Measurements from ENCODE around the gene SRRM1. TPM values are rescaled to one million over a fixed set of nuclear protein-coding genes. Genes with fewer than 3 reads are reported as not detected.
A peak's percentile ranks its signal among the peaks of the same experiment; 100 is the strongest.

The SRRM1 gene, protein sequence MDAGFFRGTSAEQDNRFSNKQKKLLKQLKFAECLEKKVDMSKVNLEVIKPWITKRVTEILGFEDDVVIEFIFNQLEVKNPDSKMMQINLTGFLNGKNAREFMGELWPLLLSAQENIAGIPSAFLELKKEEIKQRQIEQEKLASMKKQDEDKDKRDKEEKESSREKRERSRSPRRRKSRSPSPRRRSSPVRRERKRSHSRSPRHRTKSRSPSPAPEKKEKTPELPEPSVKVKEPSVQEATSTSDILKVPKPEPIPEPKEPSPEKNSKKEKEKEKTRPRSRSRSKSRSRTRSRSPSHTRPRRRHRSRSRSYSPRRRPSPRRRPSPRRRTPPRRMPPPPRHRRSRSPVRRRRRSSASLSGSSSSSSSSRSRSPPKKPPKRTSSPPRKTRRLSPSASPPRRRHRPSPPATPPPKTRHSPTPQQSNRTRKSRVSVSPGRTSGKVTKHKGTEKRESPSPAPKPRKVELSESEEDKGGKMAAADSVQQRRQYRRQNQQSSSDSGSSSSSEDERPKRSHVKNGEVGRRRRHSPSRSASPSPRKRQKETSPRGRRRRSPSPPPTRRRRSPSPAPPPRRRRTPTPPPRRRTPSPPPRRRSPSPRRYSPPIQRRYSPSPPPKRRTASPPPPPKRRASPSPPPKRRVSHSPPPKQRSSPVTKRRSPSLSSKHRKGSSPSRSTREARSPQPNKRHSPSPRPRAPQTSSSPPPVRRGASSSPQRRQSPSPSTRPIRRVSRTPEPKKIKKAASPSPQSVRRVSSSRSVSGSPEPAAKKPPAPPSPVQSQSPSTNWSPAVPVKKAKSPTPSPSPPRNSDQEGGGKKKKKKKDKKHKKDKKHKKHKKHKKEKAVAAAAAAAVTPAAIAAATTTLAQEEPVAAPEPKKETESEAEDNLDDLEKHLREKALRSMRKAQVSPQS
- total RNA-seq: 100 to 1,000 TPM; 294 TPM

DNA sequence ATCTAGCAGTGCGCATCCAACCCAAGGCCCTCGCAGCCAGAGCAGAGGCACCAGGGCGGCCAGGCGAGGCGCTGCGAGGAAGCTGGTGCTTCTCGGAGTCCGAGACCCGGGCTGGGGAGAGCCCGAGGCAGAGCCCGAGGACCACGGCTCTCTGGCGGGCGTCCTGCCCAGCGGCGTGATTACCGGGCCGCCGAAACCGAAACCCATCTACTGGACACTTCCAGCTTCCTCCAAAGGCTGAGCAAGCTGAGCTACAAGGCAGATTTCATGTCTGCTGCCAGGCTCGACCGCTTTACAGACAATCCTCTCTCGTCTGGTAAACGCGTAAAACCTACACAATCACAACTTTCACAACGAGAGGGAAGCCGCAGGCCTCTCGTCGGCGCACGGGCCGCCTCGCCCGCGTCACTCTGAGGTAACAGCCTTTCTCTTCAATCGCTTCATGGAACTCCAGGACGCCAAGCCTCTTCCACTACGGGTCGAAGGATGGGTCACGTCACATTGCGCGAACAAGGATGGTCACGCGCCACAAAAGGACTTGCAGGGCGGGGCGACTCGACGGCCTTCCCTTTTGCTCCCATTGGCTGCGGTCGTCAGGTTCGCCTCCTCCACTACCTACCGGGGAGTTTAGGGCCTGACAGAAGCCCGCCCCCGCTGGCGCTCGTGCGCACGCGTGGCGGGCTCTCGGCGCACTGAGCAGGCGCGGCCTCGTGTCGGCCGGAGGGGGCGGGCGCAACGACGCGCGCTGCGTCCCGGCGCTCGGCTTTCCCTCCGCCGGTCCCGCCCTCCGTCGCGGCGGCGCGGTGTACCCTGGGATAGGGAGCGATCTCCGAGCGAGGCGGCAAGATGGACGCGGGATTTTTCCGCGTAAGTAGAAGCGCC lies at the start of gene SRRM1:
Gene SRRM1 (plus strand): TSS at position 822 of the 882 bp plus-strand sequence. CDS start 25 bp downstream, at position 847.
- no peaks in the 10 kb centered on the region for H3K9me3 Mint-ChIP-seq
- H3K27ac Mint-ChIP-seq: peak within 1 kb of the TSS; percentile 96
- H3K36me3 Mint-ChIP-seq: peaks cover 34% of the 10 kb centered on the region
- H3K4me1 Mint-ChIP-seq: peaks cover 42% of the 10 kb centered on the region
- H3K27me3 Mint-ChIP-seq: no peaks in the 10 kb centered on the region
- H3K4me3 Mint-ChIP-seq: peak within 1 kb of the TSS; percentile 83
- DNase-seq: peak; percentile 99

DNA sequence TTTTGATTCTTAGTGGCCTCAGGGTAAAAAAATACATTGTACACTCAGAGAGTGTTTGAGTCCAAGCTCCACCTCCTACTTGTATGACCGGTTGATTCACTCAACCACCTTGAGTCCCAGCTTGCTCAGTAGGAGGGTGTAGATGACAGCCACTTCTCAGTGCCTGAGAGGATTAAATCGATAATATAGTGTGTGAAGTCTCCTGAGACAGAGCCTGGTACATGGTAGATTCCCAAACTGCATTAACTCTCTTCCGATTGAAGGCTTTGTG lies 48.8 kb upstream of the SRRM1 start:
- Mint-ChIP-seq H3K36me3 (no peaks in the 10 kb centered on the region), H3K4me1 (no peaks in the 10 kb centered on the region), H3K27me3 (no peaks in the 10 kb centered on the region), H3K27ac (no peak overlapping the region), H3K9me3 (no peaks in the 10 kb centered on the region), H3K4me3 (no peak overlapping the region)
- no peak for DNase-seq

DNA sequence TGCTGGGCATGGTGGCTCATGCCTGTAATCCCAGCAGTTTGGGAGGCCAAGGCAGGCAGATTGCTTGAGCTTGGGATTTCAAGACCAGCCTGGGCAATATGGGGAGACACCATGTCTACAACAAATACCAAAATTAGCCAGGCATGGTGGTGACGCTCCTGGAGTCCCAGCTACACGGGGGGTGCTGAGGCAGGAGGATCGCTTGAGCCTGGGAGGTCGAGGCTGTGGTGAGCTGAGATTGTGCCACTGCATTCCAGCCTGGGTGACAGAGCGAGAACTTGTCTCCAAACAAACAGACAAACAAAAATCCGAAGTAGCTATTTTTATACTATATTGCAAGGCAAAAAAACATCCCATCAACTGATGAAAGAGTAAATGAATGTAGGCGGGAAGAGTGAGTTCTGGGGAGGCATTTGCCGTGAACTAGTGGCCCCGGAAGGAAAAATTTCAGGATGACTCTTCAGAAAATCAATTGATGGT lies 46.7 kb upstream of the SRRM1 start:
- no peaks in the 10 kb centered on the region for H3K27me3 Mint-ChIP-seq
- no peak for DNase-seq
- H3K4me3 Mint-ChIP-seq: no peak overlapping the region
- H3K36me3 Mint-ChIP-seq: no peaks in the 10 kb centered on the region
- no peaks in the 10 kb centered on the region for H3K9me3 Mint-ChIP-seq
- H3K27ac Mint-ChIP-seq: no peak overlapping the region
- H3K4me1 Mint-ChIP-seq: no peaks in the 10 kb centered on the region

DNA sequence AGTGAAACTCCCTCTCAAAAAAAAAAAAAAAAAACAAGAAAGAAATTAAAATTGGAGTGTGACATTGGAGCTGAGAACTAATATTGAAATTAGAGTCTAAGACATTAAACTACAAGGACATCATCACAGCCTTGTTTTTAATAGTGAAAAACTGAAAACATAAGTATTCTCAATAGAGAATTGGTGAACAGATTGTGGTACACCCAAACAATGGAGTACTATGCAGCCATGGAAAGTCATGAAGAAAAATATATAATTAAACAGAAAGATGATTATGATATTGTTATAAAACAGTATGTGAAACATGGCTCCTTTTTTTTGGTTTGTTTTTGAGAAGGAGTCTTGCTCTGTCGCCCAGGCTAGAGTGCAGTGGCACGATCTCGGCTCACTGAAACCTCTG lies 43.8 kb upstream of the SRRM1 start:
- Mint-ChIP-seq H3K4me1 (no peaks in the 10 kb centered on the region), H3K9me3 (no peaks in the 10 kb centered on the region), H3K4me3 (no peak overlapping the region), H3K27ac (no peak overlapping the region), H3K36me3 (no peaks in the 10 kb centered on the region), H3K27me3 (no peaks in the 10 kb centered on the region)
- DNase-seq: no peak

DNA sequence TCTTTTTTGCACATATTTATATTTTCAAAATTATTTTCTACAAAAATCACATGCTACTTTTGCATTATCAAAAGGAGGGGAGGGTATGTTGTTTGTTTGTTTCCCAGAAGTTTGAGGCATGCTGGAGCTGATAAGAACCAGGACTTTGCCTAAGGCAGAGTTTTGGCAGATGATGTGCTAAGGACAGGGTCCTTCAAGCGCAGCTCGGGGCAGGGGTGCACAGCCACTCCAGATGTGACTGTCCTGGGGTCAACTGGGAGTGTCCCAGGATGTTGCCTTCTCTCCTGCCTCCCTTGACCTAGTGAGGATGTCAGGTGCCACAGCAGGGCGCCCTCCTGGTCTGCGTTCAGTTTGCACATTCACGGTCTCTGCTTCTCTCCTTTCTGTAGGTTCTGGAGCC lies 42.6 kb upstream of the SRRM1 start:
- no peak overlapping the region for H3K4me3 Mint-ChIP-seq
- no peaks in the 10 kb centered on the region for H3K9me3 Mint-ChIP-seq
- no peak overlapping the region for H3K27ac Mint-ChIP-seq
- no peaks in the 10 kb centered on the region for H3K4me1 Mint-ChIP-seq
- no peaks in the 10 kb centered on the region for H3K36me3 Mint-ChIP-seq
- DNase-seq: no peak
- H3K27me3 Mint-ChIP-seq: no peaks in the 10 kb centered on the region

DNA sequence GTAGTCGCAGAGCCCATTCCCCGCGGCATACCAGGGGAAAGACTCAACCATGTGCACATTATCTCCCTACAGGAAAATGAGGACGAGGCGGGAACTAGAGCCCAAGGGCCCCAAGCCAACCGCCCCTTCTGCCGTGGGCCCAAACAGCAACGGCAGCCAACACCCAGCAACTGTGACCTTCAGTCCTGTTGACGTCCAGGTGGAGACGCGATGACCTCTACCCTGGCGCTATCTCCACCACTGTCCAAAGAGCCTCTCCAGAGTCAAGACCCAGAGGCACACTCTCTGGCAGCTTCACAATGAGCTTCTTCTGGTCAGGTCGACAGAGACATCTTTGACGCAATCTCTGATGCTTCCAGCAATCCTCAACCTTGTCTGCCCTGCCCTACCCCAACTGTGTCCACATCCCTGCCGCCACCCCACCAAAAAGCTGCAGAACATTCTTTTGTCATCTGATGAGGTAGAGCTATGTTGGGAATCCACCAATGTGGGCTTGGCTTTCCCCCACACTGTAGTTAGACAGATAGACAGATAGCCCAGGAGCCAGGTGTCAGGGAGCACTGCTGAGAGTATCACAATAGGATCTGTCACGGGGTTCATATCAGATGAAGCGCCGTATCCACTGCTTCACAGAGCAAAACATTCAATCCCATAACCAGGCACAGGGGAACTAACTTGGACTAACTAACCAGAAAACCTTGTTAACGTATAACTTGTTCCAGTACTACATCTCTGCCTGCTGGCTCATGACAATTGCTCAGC lies 37.4 kb upstream of the SRRM1 start:
- Mint-ChIP-seq H3K27ac (no peak overlapping the region), H3K9me3 (no peaks in the 10 kb centered on the region), H3K36me3 (no peaks in the 10 kb centered on the region), H3K4me3 (no peak overlapping the region), H3K4me1 (no peaks in the 10 kb centered on the region), H3K27me3 (peaks cover 2% of the 10 kb centered on the region)
- no peak for DNase-seq

DNA sequence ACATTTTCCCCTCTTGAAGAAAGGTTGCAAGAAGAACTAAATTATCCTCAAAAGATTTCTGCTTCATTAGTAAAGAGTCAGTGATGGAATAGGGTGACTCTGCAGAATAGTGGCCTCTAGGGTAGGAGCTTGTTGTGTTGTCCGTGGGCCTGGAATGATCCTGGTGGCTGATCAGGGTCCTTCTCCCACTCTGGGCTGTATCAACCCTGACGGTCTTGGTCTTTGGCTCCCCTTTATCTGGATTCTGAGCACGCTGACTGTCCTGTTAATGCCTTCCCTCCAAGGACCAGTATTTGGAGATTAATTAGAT lies 36.9 kb upstream of the SRRM1 start:
- no peak for DNase-seq
- Mint-ChIP-seq H3K4me3 (no peak overlapping the region), H3K36me3 (no peaks in the 10 kb centered on the region), H3K27me3 (peaks cover 4% of the 10 kb centered on the region), H3K9me3 (no peaks in the 10 kb centered on the region), H3K4me1 (no peaks in the 10 kb centered on the region), H3K27ac (no peak overlapping the region)

DNA sequence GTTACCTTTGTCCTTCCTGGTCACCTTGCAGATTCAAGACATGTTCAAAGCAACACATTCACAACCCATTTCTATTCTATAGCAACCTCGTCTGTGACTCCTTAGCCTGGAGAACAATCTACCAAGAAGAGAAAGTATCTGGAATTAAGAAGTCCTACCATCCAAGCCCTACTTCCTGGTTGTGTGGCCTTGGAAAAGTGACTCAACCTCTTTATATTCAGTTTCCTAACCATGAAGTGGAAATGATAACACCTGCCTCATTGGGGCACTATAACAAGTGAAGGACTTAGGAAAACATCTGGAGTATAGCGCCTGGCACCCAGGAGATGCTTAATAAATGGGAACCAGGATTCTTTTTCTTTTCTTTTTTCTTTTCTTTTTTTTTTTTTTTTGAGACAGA lies 36.5 kb upstream of the SRRM1 start:
- DNase-seq: no peak
- Mint-ChIP-seq H3K27ac (no peak overlapping the region), H3K4me1 (no peaks in the 10 kb centered on the region), H3K36me3 (no peaks in the 10 kb centered on the region), H3K27me3 (peaks cover 4% of the 10 kb centered on the region), H3K9me3 (no peaks in the 10 kb centered on the region), H3K4me3 (no peak overlapping the region)

DNA sequence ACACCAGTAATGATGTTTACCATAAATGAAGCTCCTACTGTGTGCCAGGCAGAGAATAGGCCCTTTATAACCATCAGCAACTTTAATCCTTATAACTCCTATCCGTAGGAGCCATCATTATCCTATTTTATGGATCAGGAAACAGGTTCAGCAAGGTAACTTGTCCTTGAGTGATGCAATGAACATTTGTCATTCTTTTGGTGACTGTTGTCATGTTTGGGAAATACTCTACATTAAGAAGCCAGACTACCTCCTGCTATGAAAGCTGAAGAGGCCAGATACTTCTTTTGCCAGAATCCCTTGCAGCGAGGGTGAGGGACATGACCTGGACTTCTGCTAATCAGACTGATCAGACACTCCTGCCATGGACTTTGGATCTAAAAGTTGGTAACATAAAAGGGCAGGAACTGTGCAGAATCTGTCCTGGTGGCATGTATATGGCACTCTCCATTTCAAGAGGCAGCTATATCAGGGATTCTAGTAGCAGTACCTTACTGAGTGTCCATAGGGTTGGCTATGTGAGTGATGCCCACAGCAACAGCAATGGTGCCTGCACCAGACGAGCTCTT lies 33.1 kb upstream of the SRRM1 start:
- Mint-ChIP-seq H3K27me3 (peaks cover 4% of the 10 kb centered on the region), H3K36me3 (no peaks in the 10 kb centered on the region), H3K4me3 (no peak overlapping the region), H3K27ac (no peak overlapping the region), H3K4me1 (no peaks in the 10 kb centered on the region), H3K9me3 (no peaks in the 10 kb centered on the region)
- no peak for DNase-seq

DNA sequence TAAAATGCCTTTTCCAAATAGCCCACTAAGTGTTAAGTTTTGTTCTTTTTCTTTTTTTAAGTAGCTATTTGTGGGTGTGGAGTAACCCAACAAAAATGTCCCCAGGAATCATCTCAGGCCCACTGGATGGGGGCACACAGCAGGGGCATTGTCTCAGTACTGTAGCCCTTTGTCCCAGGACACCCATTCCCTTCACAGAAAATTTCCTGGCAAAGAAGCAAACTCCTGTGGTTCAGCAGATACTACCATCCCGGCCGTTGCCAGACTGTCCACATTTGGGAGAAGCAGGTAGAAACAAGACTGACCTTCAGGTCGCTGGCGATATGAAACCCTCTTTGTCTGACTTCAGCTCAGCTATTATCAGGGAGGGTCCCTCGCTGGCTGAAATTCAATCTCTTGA lies 23.7 kb upstream of the SRRM1 start:
- Mint-ChIP-seq H3K4me3 (no peak overlapping the region), H3K27ac (no peak overlapping the region), H3K9me3 (no peaks in the 10 kb centered on the region), H3K4me1 (no peaks in the 10 kb centered on the region), H3K36me3 (no peaks in the 10 kb centered on the region), H3K27me3 (peaks cover 5% of the 10 kb centered on the region)
- DNase-seq: no peak

DNA sequence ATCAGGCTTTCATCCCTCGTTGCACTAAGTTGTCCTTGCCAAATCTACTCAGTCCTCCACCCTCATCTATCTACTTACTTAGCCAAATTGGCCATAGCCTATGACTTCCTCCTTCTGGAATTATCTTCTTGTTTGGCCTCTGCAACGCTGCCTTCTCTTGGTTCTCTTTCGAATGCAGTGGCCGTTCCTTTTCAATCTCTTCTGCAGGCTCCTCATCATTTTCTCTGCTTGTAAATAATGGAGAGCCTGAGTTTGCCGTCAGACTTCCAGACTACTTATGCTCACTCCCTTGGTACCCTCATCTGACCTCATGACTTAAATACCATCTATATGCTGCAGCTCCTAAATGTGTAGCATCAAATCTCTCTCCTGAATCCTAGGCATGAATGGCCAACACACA lies 22.4 kb upstream of the SRRM1 start:
- no peaks in the 10 kb centered on the region for H3K9me3 Mint-ChIP-seq
- no peak overlapping the region for H3K27ac Mint-ChIP-seq
- no peaks in the 10 kb centered on the region for H3K36me3 Mint-ChIP-seq
- H3K4me3 Mint-ChIP-seq: no peak overlapping the region
- H3K27me3 Mint-ChIP-seq: peaks cover 5% of the 10 kb centered on the region
- H3K4me1 Mint-ChIP-seq: no peaks in the 10 kb centered on the region
- DNase-seq: no peak

DNA sequence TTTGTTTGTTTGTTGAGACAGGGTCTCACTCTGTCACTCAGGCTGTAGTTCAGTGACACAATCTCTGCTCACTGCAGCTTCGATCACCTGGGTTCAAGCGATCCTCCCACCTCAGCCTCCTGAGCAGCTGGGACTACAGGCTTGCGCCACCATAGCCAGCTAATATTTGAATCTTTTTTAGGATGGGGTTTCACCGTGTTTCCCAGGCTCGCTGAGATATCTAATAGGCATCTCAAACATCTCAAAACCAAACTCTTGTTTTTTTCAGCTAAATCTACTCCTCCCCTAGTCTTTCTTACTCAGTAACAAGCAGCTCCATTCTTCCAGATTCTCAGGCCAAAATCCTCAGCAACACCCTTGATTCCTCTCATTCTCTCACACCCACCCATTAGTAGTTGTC lies 22.0 kb upstream of the SRRM1 start:
- no peak for DNase-seq
- Mint-ChIP-seq H3K4me3 (peak overlapping the region; percentile 1), H3K36me3 (no peaks in the 10 kb centered on the region), H3K27me3 (peaks cover 5% of the 10 kb centered on the region), H3K9me3 (no peaks in the 10 kb centered on the region), H3K4me1 (no peaks in the 10 kb centered on the region), H3K27ac (no peak overlapping the region)

DNA sequence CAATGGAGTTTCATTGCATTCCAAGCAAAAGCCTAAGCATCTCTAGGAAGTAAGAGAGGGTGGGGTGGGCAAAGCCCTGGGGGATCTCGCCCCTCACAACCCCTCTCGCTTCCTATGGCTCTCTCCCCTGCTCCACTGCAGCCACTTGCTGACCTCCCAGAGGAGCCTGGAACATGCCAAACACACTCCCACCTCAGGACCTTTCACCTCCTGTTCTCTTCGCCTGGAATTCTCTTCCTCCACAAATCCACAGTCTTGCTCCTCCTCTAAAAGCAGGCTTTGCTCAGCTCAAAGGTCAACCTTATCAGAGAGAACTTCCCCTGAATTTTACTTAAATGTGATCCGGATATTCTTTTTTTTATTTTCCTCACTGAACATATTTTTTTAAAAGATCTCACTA lies 20.9 kb upstream of the SRRM1 start:
- H3K9me3 Mint-ChIP-seq: no peaks in the 10 kb centered on the region
- no peak overlapping the region for H3K27ac Mint-ChIP-seq
- no peak for DNase-seq
- no peaks in the 10 kb centered on the region for H3K36me3 Mint-ChIP-seq
- H3K4me1 Mint-ChIP-seq: no peaks in the 10 kb centered on the region
- H3K27me3 Mint-ChIP-seq: peaks cover 4% of the 10 kb centered on the region
- no peak overlapping the region for H3K4me3 Mint-ChIP-seq

DNA sequence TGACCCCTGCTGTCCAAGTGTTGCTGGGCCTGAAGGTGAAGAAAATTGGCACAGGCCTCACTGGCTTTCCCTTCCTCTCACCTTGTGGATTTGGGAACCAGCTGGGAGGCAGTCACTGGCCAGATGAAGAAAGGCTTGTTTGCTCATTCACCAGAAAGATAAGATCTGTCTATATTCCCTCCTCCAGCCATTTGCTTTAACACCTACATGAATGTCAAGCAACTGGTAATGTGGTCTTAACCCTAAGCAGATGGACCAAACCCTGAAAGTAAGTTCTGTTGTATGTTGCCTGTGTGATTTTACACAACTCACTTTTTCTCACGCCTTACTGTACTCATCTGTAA lies 10.3 kb upstream of the SRRM1 start:
- H3K4me3 Mint-ChIP-seq: no peak overlapping the region
- H3K27me3 Mint-ChIP-seq: peaks cover 19% of the 10 kb centered on the region
- no peak overlapping the region for H3K27ac Mint-ChIP-seq
- no peak for DNase-seq
- H3K9me3 Mint-ChIP-seq: no peaks in the 10 kb centered on the region
- H3K36me3 Mint-ChIP-seq: no peaks in the 10 kb centered on the region
- H3K4me1 Mint-ChIP-seq: peaks cover 10% of the 10 kb centered on the region

Data from activated naive CD8-positive, alpha-beta T cell treated with anti-CD3 and anti-CD28 coated beads for 36 hours (primary cell).